K562 (cell line): ENCODE results near the gene CFAP58. TPM values are rescaled to one million over a fixed set of nuclear protein-coding genes. Genes with fewer than 3 reads are reported as not detected.

Source experiments
- ATAC-seq: fragments of 200-7000 bp; cut with Tn5 transposase; 3 replicates; pipeline ENCODE4 v1.9.1; 2020; ENCODE audit warnings: moderate library complexity
- BruUV-seq: library from RNA; stranded (reverse); fragments of 400-500 nt; replicated peaks from 2 replicates; lab custom pipeline; 2021; lab: Mats Ljungman, UMichigan
- CTCF ChIA-PET: fragments of 300-600 bp; formaldehyde crosslinking; extraction: SDS; loops from one replicate; lab custom pipeline; 2021; ENCODE audit warnings: low intra/inter-chr PET ratio; lab: Yijun Ruan, JAX
- POLR2A ChIA-PET: fragments of 300-600, 350-650 bp; sonication (Branson Sonifier 250); formaldehyde crosslinking; extraction: SDS; loops from one replicate; lab custom pipeline; 2021; ENCODE audit warnings: antibody characterized with exemption, inconsistent platforms; lab: Yijun Ruan, JAX
- DNase-seq, 4 experiments: peaks; one replicate each; pipeline versions ENCODE4 v3.0.0 to v3.0.0-alpha.2; 2011 to 2018; ENCODE audit warnings: low spot score in 3 of 4, mixed read lengths in 3 of 4; ENCODE audit errors: extremely low read depth in 1 of 4
- FAIRE-seq: peaks from 2 replicates; lab custom pipeline; 2011; peaks lifted over from hg19 to GRCh38; lab: Jason Lieb, UNC
- H2AFZ ChIP-seq: 2 replicates; pipeline ENCODE4 v1.6.0; 2011; ENCODE audit warnings: low read depth, low read length, control low read depth, inconsistent platforms
- H3K27ac ChIP-seq: fragments of 200-600 bp; 3 replicates; pipeline ENCODE4 v1.8.0; 2011; ENCODE audit warnings: low read depth, mild to moderate bottlenecking, control low read depth, inconsistent platforms, low read length, moderate library complexity, mixed read lengths; ENCODE audit errors: extremely low read depth
- H3K27me3 ChIP-seq, 2 experiments: fragments of 300-600 bp in 1 of 2; 2 replicates in 1 of 2; 3 replicates in 1 of 2; pipeline versions ENCODE4 v1.6.0 to v1.8.0; 2011; ENCODE audit warnings: inconsistent platforms in 2 of 2, low read length in 2 of 2, mild to moderate bottlenecking in 1 of 2, mixed read lengths in 1 of 2, moderate library complexity in 1 of 2; ENCODE audit not compliant: control insufficient read depth in 2 of 2, insufficient read depth in 2 of 2
- H3K36me3 ChIP-seq: fragments of 300-600 bp; 3 replicates; pipeline ENCODE4 v1.8.0; 2011; ENCODE audit warnings: mild to moderate bottlenecking, low read length, inconsistent platforms; ENCODE audit not compliant: control insufficient read depth, insufficient read depth
- H3K4me1 ChIP-seq, 2 experiments: fragments of 200-600 bp in 1 of 2; replicated peaks in 1 of 2; 2 replicates in 1 of 2; 3 replicates in 1 of 2; pipeline versions ENCODE4 v1.5.1 to v1.8.0; 2011; ENCODE audit warnings: inconsistent platforms in 2 of 2, low read length in 2 of 2, mild to moderate bottlenecking in 1 of 2, mixed read lengths in 1 of 2, moderate library complexity in 1 of 2; ENCODE audit not compliant: control insufficient read depth in 2 of 2, insufficient read depth in 2 of 2
- H3K4me2 ChIP-seq: 2 replicates; pipeline ENCODE4 v1.6.1; 2011; ENCODE audit warnings: low read length, control low read depth, inconsistent platforms, mixed read lengths; ENCODE audit not compliant: insufficient read depth
- H3K4me3 ChIP-seq: fragments of 200-600 bp; sonication (generic), shearing (Covaris generic); 2 replicates; pipeline ENCODE4 v1.5.1; 2016; ENCODE audit warnings: control low read depth, inconsistent platforms
- H3K79me2 ChIP-seq: fragments of 200-600 bp; 3 replicates; pipeline ENCODE4 v1.8.0; 2011; ENCODE audit warnings: low read length, inconsistent platforms; ENCODE audit not compliant: control insufficient read depth, insufficient read depth
- H3K9ac ChIP-seq, 2 experiments: 2 replicates each; pipeline versions ENCODE4 v1.6.0 to v1.6.1; 2011; ENCODE audit warnings: low read depth in 2 of 2, low read length in 2 of 2, control low read depth in 1 of 2, inconsistent platforms in 1 of 2, mild to moderate bottlenecking in 1 of 2, mixed read lengths in 1 of 2; ENCODE audit not compliant: insufficient read depth in 1 of 2
- H3K9me1 ChIP-seq: one replicate; pipeline ENCODE4 v1.6.0; 2011; ENCODE audit warnings: inconsistent platforms, mild to moderate bottlenecking, low read length, moderate library complexity; ENCODE audit not compliant: control insufficient read depth, insufficient read depth
- H3K9me3 ChIP-seq: replicated peaks from 2 replicates; pipeline ENCODE4 v1.5.1; 2011; ENCODE audit warnings: low read depth, low read length, inconsistent platforms; ENCODE audit not compliant: control insufficient read depth, insufficient read depth
- H4K20me1 ChIP-seq: replicated peaks from 2 replicates; pipeline ENCODE4 v1.6.1; 2011; ENCODE audit warnings: low read length, inconsistent platforms, mixed read lengths; ENCODE audit not compliant: control insufficient read depth, insufficient read depth
- HDAC8 ChIP-seq: fragments of 450-650 bp; IDR thresholded peaks from 2 replicates; pipeline ENCODE4 v1.6.1; 2016; ENCODE audit warnings: mild to moderate bottlenecking, missing genetic modification characterization, moderate library complexity, missing compliant biosample characterization
- HMGN3 ChIP-seq: IDR thresholded peaks from 2 replicates; pipeline ENCODE4 v1.6.1; 2011; ENCODE audit warnings: borderline replicate concordance, low read depth, mild to moderate bottlenecking, mixed read lengths, low read length; ENCODE audit not compliant: insufficient read length; ENCODE audit errors: extremely low read depth
- MNT ChIP-seq, 2 experiments: fragments of 450-650 bp; conservative IDR thresholded peaks; 2 replicates each; pipeline ENCODE4 v1.6.1; 2017; ENCODE audit warnings: mild to moderate bottlenecking in 2 of 2, moderate library complexity in 2 of 2
- MTA1 ChIP-seq: fragments of 450-650 bp; IDR thresholded peaks from 2 replicates; pipeline ENCODE4 v1.6.1; 2017; ENCODE audit warnings: borderline replicate concordance
- NCOA2 ChIP-seq, 2 experiments: fragments of 450-650 bp; IDR thresholded peaks; 2 replicates each; pipeline ENCODE4 v1.6.1; 2018; ENCODE audit warnings: mild to moderate bottlenecking in 2 of 2, moderate library complexity in 1 of 2; ENCODE audit not compliant: partially characterized antibody in 2 of 2
- NELFE ChIP-seq: IDR thresholded peaks from 2 replicates; pipeline ENCODE4 v1.6.1; 2011; ENCODE audit warnings: mild to moderate bottlenecking; ENCODE audit not compliant: insufficient read depth, insufficient read length
- THAP7 ChIP-seq: fragments of 250-450 bp; sonication (Bioruptor Pico); IDR thresholded peaks from 2 replicates; pipeline ENCODE4 v1.5.0; 2021
- ZNF134 ChIP-seq: fragments of 250-450 bp; sonication (Bioruptor Pico); conservative IDR thresholded peaks from 2 replicates; pipeline ENCODE4 v1.4.0; 2020
- ZNF766 ChIP-seq: fragments of 200-800 bp; sonication (Bioruptor generic); conservative IDR thresholded peaks from 2 replicates; pipeline ENCODE4 v1.6.1; 2016; ENCODE audit warnings: missing genetic modification characterization, missing compliant biosample characterization
- WGBS: fragments of 100-300 bp; shearing (Covaris generic); methylation state at CpG from one replicate; pipeline ENCODE4 v1.1.6; 2016; ENCODE audit warnings: low coverage, mixed read lengths; ENCODE audit not compliant: insufficient coverage; ENCODE audit errors: missing lambda C conversion rate; 5-methylcytosine and 5-hydroxymethylcytosine counted together
- in situ Hi-C: fragments of 300-500 bp; cut with MboI; formaldehyde crosslinking; loops from 4 replicates; pipeline ENCODE4 v1.15.0; 2018; ENCODE audit warnings: inconsistent platforms, mixed read lengths
- intact Hi-C: fragments of 100-400 bp; cut with micrococcal nuclease; formaldehyde crosslinking; loops from 2 replicates; pipeline ENCODE4 v1.14.2; 2022
- polyA plus RNA-seq, 8 experiments: library from polyadenylated mRNA; depleted of rRNA in 4 of 8; stranded (reverse) in 5 of 8; unstranded in 3 of 8; fragments of >200 nt; fragmentation: Nextera tagmentation in 2 of 8; fragmentation: Illumina TruSeq in 1 of 8; extraction: Ambion mirVana in 2 of 8; extraction: Trizol in 1 of 8; gene quantifications; 2 replicates each; pipeline versions ENCODE4 v1.2.1 to v1.2.3, GENCODE V29; 2011 to 2014; ENCODE audit warnings: inconsistent platforms in 1 of 8, missing spikeins in 1 of 8
- total RNA-seq, 7 experiments: library from RNA; depleted of rRNA in 6 of 7; stranded (reverse); fragments of >200 nt in 6 of 7; fragmentation: Illumina TruSeq in 2 of 7; extraction: Trizol in 2 of 7; gene quantifications; 2 replicates each; pipeline versions ENCODE4 v1.2.1 to v1.2.3, GENCODE V29; 2011 to 2021; ENCODE audit warnings: low replicate concordance in 1 of 7
- TF ChIP-seq, protein P1 (sequence below): sonication (generic); formaldehyde crosslinking; IDR thresholded peaks from 2 replicates; pipeline ENCODE4 v1.8.0; 2023; ENCODE audit warnings: mild to moderate bottlenecking, missing genetic modification reagents

CFAP58 gene
- total and polyA plus RNA-seq, 9 of the 15 experiments (the other 6 are each of a cell fraction or from before 2014, with no cell fraction given) = 0.08 to 2.0 (median 0.71) TPM

GRCh38 chr10:104344219-104344618 is 9.4 kb upstream of the CFAP58 start:
- no peak overlapping the region for H3K27ac ChIP-seq
- POLR2A ChIA-PET = no interaction called here
- TF ChIP-seq MTA1 (no peak), ZNF766 (CRISPR knock-in tag) (no peak), HMGN3 (no peak), HDAC8 (tag) (no peak), ZNF134 (CRISPR knock-in tag) (no peak), NELFE (no peak), THAP7 (CRISPR knock-in tag) (no peak), NCOA2 (IDR thresholded peaks at IDR 0.05; ENCODE audit: partially characterized antibody in 2 of 2) (no peak), MNT (conservative IDR thresholded peaks at IDR 0.05) (no peak)
- TF ChIP-seq, protein P1, sequence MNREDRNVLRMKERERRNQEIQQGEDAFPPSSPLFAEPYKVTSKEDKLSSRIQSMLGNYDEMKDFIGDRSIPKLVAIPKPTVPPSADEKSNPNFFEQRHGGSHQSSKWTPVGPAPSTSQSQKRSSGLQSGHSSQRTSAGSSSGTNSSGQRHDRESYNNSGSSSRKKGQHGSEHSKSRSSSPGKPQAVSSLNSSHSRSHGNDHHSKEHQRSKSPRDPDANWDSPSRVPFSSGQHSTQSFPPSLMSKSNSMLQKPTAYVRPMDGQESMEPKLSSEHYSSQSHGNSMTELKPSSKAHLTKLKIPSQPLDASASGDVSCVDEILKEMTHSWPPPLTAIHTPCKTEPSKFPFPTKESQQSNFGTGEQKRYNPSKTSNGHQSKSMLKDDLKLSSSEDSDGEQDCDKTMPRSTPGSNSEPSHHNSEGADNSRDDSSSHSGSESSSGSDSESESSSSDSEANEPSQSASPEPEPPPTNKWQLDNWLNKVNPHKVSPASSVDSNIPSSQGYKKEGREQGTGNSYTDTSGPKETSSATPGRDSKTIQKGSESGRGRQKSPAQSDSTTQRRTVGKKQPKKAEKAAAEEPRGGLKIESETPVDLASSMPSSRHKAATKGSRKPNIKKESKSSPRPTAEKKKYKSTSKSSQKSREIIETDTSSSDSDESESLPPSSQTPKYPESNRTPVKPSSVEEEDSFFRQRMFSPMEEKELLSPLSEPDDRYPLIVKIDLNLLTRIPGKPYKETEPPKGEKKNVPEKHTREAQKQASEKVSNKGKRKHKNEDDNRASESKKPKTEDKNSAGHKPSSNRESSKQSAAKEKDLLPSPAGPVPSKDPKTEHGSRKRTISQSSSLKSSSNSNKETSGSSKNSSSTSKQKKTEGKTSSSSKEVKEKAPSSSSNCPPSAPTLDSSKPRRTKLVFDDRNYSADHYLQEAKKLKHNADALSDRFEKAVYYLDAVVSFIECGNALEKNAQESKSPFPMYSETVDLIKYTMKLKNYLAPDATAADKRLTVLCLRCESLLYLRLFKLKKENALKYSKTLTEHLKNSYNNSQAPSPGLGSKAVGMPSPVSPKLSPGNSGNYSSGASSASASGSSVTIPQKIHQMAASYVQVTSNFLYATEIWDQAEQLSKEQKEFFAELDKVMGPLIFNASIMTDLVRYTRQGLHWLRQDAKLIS (CRISPR knock-in tag) = no peak

More at GRCh38 chr10:104344219-104344618, 9.4 kb upstream of the CFAP58 start:
- WGBS = 89% methylated on average over 1 of the region's 1 CpG
- Histone ChIP-seq H2AFZ (no peak overlapping the region), H3K4me3 (no peak overlapping the region), H3K4me2 (no peak overlapping the region), H3K4me1 (peaks cover 6 to 49% of the 10 kb centered on the region in 2 experiments), H3K79me2 (peaks cover 31% of the 10 kb centered on the region), H3K9me3 (no peaks in the 10 kb centered on the region), H3K9ac (no peak overlapping the region), H3K27me3 (no peaks in the 10 kb centered on the region), H4K20me1 (no peaks in the 10 kb centered on the region), H3K9me1 (no peaks in the 10 kb centered on the region), H3K36me3 (no peaks in the 10 kb centered on the region)
- intact Hi-C loops (no loop called here), in situ Hi-C loops (loop anchor here (10.0 kb wide), 1 partner anchor 49 kb away; no protein-coding TSS in a partner anchor)
- FAIRE-seq (no peak), ATAC-seq (no peak), DNase-seq (no peak)
- CTCF ChIA-PET = no interaction called here
- no TSS peak for BruUV-seq
